ENCODE results near the gene CALN1.

The CALN1 gene

DNA sequence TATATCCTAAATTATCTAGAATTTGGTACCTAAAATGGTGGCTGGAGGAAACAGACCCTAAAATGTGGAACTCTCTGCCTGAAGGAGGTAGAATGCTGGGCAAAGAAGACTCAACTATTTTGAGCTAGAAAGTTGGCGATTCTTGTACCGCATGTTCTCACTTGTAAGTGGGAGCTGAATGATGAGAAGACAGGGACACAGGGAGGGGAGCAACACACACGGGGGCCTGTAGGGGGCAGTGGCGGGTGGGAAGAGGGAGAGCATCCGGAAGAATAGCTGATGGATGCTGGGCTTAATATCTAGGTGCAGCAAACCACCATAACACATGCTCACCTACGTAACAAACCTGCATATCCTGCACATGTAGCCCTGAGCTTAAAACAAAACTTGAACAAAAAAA, 250.6 kb downstream of the CALN1 start:
- H3K4me3 ChIP-seq (ENCODE audit: low read depth, low read length): no peak overlapping the region
- peak; percentile 46 for TF ChIP-seq CTCF (IDR thresholded peaks at IDR 0.05; ENCODE audit: low read depth, low read length)
- peak; percentile 38 for DNase-seq

DNA sequence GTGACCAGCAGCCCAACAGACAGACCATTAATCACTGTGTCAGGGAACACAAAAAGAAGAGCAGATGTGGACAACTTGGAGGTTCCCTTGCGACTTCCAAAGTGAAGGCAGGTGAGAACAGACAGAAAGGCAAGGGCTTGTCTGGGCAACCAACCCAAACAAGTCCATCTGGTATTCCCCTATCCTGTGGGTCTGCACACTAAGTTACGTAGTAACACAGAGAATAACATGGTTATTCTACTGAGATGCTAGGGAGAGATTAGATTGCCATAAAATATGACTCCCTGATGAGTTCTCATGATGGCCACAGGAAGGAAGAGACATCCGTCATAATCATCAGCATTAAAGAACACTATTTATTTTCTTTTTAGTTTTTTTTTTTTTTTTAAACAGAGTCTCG, 252.2 kb downstream of the CALN1 start:
- H3K4me3 ChIP-seq (ENCODE audit: low read depth, low read length): no peak overlapping the region
- no peak for DNase-seq
- TF ChIP-seq CTCF (IDR thresholded peaks at IDR 0.05; ENCODE audit: low read depth, low read length): no peak
- no peaks in the 10 kb centered on the region for H3K27me3 ChIP-seq
- H3K9me3 ChIP-seq: no peaks in the 10 kb centered on the region
- no peaks in the 10 kb centered on the region for H3K4me1 ChIP-seq
- H3K36me3 ChIP-seq: no peaks in the 10 kb centered on the region

More for the DNA sequence above, 250.6 kb downstream of the CALN1 start:
- no peaks in the 10 kb centered on the region for H3K36me3 ChIP-seq
- H3K9me3 ChIP-seq: no peaks in the 10 kb centered on the region
- H3K27me3 ChIP-seq: no peaks in the 10 kb centered on the region
- no peaks in the 10 kb centered on the region for H3K4me1 ChIP-seq

GRCh38 chr7:72156671-72157070, 255.5 kb downstream of the CALN1 start:
- no peaks in the 10 kb centered on the region for H3K36me3 ChIP-seq
- H3K4me3 ChIP-seq (ENCODE audit: low read depth, low read length): no peak overlapping the region
- H3K4me1 ChIP-seq: no peaks in the 10 kb centered on the region
- H3K27me3 ChIP-seq: no peaks in the 10 kb centered on the region
- no peaks in the 10 kb centered on the region for H3K9me3 ChIP-seq
- no peak for DNase-seq
- TF ChIP-seq CTCF (IDR thresholded peaks at IDR 0.05; ENCODE audit: low read depth, low read length): no peak

DNA sequence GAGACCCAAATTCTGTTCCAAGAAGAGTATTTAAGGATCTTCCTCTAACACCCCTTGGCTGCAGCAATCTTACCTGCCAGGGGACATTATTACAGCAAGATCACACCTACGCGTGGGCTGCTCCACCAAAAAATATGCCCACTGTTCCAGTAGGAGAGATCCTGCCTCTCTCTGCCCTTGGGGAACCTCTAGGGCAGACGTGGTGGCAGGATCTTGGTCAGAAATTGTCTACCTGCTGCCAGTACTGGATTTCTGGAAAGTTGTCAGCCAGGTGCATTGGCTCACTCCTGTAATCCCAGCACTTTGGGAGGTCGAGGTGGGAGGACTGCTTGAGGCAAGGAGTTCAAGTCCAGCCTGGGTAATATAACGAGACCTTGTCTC, 259.0 kb downstream of the CALN1 start:
- TF ChIP-seq CTCF (IDR thresholded peaks at IDR 0.05; ENCODE audit: low read depth, low read length): no peak
- no peaks in the 10 kb centered on the region for H3K36me3 ChIP-seq
- H3K4me3 ChIP-seq (ENCODE audit: low read depth, low read length): no peak overlapping the region
- no peak for DNase-seq
- H3K27me3 ChIP-seq: no peaks in the 10 kb centered on the region
- H3K4me1 ChIP-seq: no peaks in the 10 kb centered on the region
- H3K9me3 ChIP-seq: no peaks in the 10 kb centered on the region

GRCh38 chr7:72152161-72153131, 259.7 kb downstream of the CALN1 start:
- no peaks in the 10 kb centered on the region for H3K4me1 ChIP-seq

More at GRCh38 chr7:72152161-72153131, 259.7 kb downstream of the CALN1 start:
- Histone ChIP-seq H3K36me3 (no peaks in the 10 kb centered on the region), H3K4me3 (ENCODE audit: low read depth, low read length) (no peak overlapping the region), H3K27me3 (no peaks in the 10 kb centered on the region), H3K9me3 (no peaks in the 10 kb centered on the region)
- DNase-seq: no peak
- TF ChIP-seq CTCF (IDR thresholded peaks at IDR 0.05; ENCODE audit: low read depth, low read length): no peak
